NCI-H69 (cell line): ENCODE results near the gene HTT.

Experiments used
- DNase-seq: peaks from one replicate; lab custom pipeline; 2025; lab: John Stamatoyannopoulos, UW

Gene HTT

GRCh38 chr4:3291969-3292570, 217.6 kb downstream of the HTT start:
- DNase-seq = peak; percentile 59

GRCh38 chr4:3292571-3293400, 218.3 kb downstream of the HTT start, which contains the start of gene RGS12:
Gene RGS12 (plus strand): TSS chr4:3293021. CDS start chr4:3316171, 23,150 bp downstream.
- peak; percentile 90 for DNase-seq
